Activated naive CD8-positive, alpha-beta T cell treated with anti-CD3 and anti-CD28 coated beads, Interleukin-2, amount 10 ng/mL, durations not matched to agents 7 days and 5 days (primary cell): ENCODE measurements around the gene UAP1. TPM values are rescaled to one million over a fixed set of nuclear protein-coding genes. Genes with fewer than 3 reads are reported as not detected.

Experiments used
- ATAC-seq: fragments of 150-1000 bp; cut with Tn5 transposase; one replicate; pipeline ENCODE4 v1.10.0; 2021; ENCODE audit warnings: low read depth, moderate library complexity
- POLR2A ChIA-PET: fragments of 350-600 bp; sonication (Branson Sonifier 250); formaldehyde crosslinking; loops from one replicate; lab custom pipeline; 2021; ENCODE audit warnings: antibody characterized with exemption; lab: Charles Lee
- DNase-seq: peaks from one replicate; pipeline ENCODE4 v3.0.0; 2021
- H3K27ac Mint-ChIP-seq: one replicate; pipeline ENCODE4 v1.8.0; 2022; ENCODE audit warnings: mild to moderate bottlenecking, mixed read lengths
- H3K27me3 Mint-ChIP-seq: one replicate; pipeline ENCODE4 v1.8.0; 2022; ENCODE audit warnings: mild to moderate bottlenecking, moderate library complexity, mixed read lengths
- H3K36me3 Mint-ChIP-seq: one replicate; pipeline ENCODE4 v1.8.0; 2021; ENCODE audit warnings: mild to moderate bottlenecking, mixed read lengths
- H3K4me1 Mint-ChIP-seq: one replicate; pipeline ENCODE4 v1.8.0; 2021; ENCODE audit warnings: mixed read lengths
- H3K4me3 Mint-ChIP-seq: one replicate; pipeline ENCODE4 v1.8.0; 2022; ENCODE audit warnings: mild to moderate bottlenecking, moderate library complexity, mixed read lengths
- H3K9me3 Mint-ChIP-seq: one replicate; pipeline ENCODE4 v1.8.0; 2021; ENCODE audit warnings: mixed read lengths
- total RNA-seq, 2 experiments: library from RNA; stranded (reverse); gene quantifications; one replicate each; pipeline ENCODE4 v1.2.3, GENCODE V29; 2021

UAP1 gene
- 10 to 100 TPM; 15.4 to 15.9 TPM for total RNA-seq

- Mint-ChIP-seq H3K27ac (peak within 1 kb of the TSS; percentile 93), H3K9me3 (no peaks in the 10 kb centered on the region), H3K4me1 (peaks cover 34% of the 10 kb centered on the region), H3K36me3 (peaks cover 4% of the 10 kb centered on the region), H3K27me3 (peaks cover 7% of the 10 kb centered on the region), H3K4me3 (peak within 1 kb of the TSS; percentile 91)
- ATAC-seq: peak; percentile 48
- POLR2A ChIA-PET: interaction anchor here (1.5 kb wide), 1 partner anchor 16 kb away, joined by 3 read pairs; no protein-coding TSS in a partner anchor
- no peak for DNase-seq
These were observed at the start of gene UAP1 for GRCh38 chr1:162561616-162562469. TSS of gene UAP1 (plus strand) at chr1:162561722. CDS start at chr1:162566069, 4,347 bp downstream.

GRCh38 chr1:162527314-162527713, 34.2 kb upstream of the UAP1 start:
- H3K36me3 Mint-ChIP-seq: peaks cover 30% of the 10 kb centered on the region
- H3K27me3 Mint-ChIP-seq: no peaks in the 10 kb centered on the region
- peaks cover 3% of the 10 kb centered on the region for H3K9me3 Mint-ChIP-seq
- peaks cover 2% of the 10 kb centered on the region for H3K4me1 Mint-ChIP-seq
- H3K27ac Mint-ChIP-seq: no peak overlapping the region
- POLR2A ChIA-PET: no interaction called here
- no peak overlapping the region for H3K4me3 Mint-ChIP-seq
- DNase-seq (no peak), ATAC-seq (no peak)

- Mint-ChIP-seq H3K27ac (no peak overlapping the region), H3K9me3 (peaks cover 3% of the 10 kb centered on the region), H3K4me3 (no peak overlapping the region), H3K36me3 (peaks cover 28% of the 10 kb centered on the region), H3K27me3 (no peaks in the 10 kb centered on the region), H3K4me1 (peaks cover 2% of the 10 kb centered on the region)
- POLR2A ChIA-PET: no interaction called here
- DNase-seq: no peak
- ATAC-seq: no peak
These were observed 31.1 kb upstream of the UAP1 start for GRCh38 chr1:162530307-162530987.

GRCh38 chr1:162530988-162531319, 30.6 kb upstream of the UAP1 start:
- Mint-ChIP-seq H3K27me3 (no peaks in the 10 kb centered on the region), H3K4me3 (no peak overlapping the region), H3K9me3 (peaks cover 3% of the 10 kb centered on the region), H3K27ac (no peak overlapping the region), H3K36me3 (peaks cover 27% of the 10 kb centered on the region), H3K4me1 (peaks cover 2% of the 10 kb centered on the region)
- no peak for DNase-seq
- ATAC-seq: no peak
- POLR2A ChIA-PET: no interaction called here

GRCh38 chr1:162535501-162535900, 26.0 kb upstream of the UAP1 start:
- no peak overlapping the region for H3K27ac Mint-ChIP-seq
- H3K36me3 Mint-ChIP-seq: peaks cover 17% of the 10 kb centered on the region
- POLR2A ChIA-PET: no interaction called here
- no peak overlapping the region for H3K4me3 Mint-ChIP-seq
- no peaks in the 10 kb centered on the region for H3K27me3 Mint-ChIP-seq
- peaks cover 7% of the 10 kb centered on the region for H3K4me1 Mint-ChIP-seq
- DNase-seq: no peak
- no peak for ATAC-seq
- peaks cover 3% of the 10 kb centered on the region for H3K9me3 Mint-ChIP-seq

- H3K36me3 Mint-ChIP-seq: peaks cover 10% of the 10 kb centered on the region
These were observed 25.0 kb upstream of the UAP1 start for GRCh38 chr1:162536511-162536910.

GRCh38 chr1:162537216-162537615, 24.3 kb upstream of the UAP1 start:
- POLR2A ChIA-PET: no interaction called here
- H3K27me3 Mint-ChIP-seq: no peaks in the 10 kb centered on the region
- H3K9me3 Mint-ChIP-seq: peaks cover 1% of the 10 kb centered on the region

More at GRCh38 chr1:162536511-162536910, 25.0 kb upstream of the UAP1 start:
- no peak overlapping the region for H3K27ac Mint-ChIP-seq
- no peak overlapping the region for H3K4me3 Mint-ChIP-seq
- H3K27me3 Mint-ChIP-seq: no peaks in the 10 kb centered on the region
- no peak for ATAC-seq
- H3K4me1 Mint-ChIP-seq: peaks cover 7% of the 10 kb centered on the region
- no peak for DNase-seq
- H3K9me3 Mint-ChIP-seq: peaks cover 4% of the 10 kb centered on the region
- POLR2A ChIA-PET: no interaction called here

GRCh38 chr1:162538815-162539431, 22.6 kb upstream of the UAP1 start:
- Mint-ChIP-seq H3K4me3 (no peak overlapping the region), H3K27ac (no peak overlapping the region), H3K27me3 (no peaks in the 10 kb centered on the region), H3K9me3 (peaks cover 7% of the 10 kb centered on the region), H3K4me1 (peaks cover 5% of the 10 kb centered on the region), H3K36me3 (peaks cover 12% of the 10 kb centered on the region)
- POLR2A ChIA-PET: interaction anchor here (1.6 kb wide), 1 partner anchor 22 kb away, joined by 3 read pairs; no protein-coding TSS in a partner anchor
- DNase-seq (no peak), ATAC-seq (no peak)

More at GRCh38 chr1:162537216-162537615, 24.3 kb upstream of the UAP1 start:
- no peak overlapping the region for H3K27ac Mint-ChIP-seq
- H3K4me1 Mint-ChIP-seq: peaks cover 5% of the 10 kb centered on the region
- no peak for ATAC-seq
- peaks cover 10% of the 10 kb centered on the region for H3K36me3 Mint-ChIP-seq
- no peak overlapping the region for H3K4me3 Mint-ChIP-seq
- DNase-seq: no peak

GRCh38 chr1:162541619-162542141, 19.8 kb upstream of the UAP1 start:
- ATAC-seq: no peak
- H3K27me3 Mint-ChIP-seq: no peaks in the 10 kb centered on the region
- H3K36me3 Mint-ChIP-seq: peaks cover 7% of the 10 kb centered on the region

GRCh38 chr1:162543228-162543627, 18.3 kb upstream of the UAP1 start:
- Mint-ChIP-seq H3K4me3 (no peak overlapping the region), H3K9me3 (peaks cover 9% of the 10 kb centered on the region), H3K36me3 (peaks cover 7% of the 10 kb centered on the region), H3K4me1 (peaks cover 5% of the 10 kb centered on the region), H3K27me3 (no peaks in the 10 kb centered on the region), H3K27ac (no peak overlapping the region)
- ATAC-seq (no peak), DNase-seq (no peak)
- POLR2A ChIA-PET: no interaction called here

More at GRCh38 chr1:162541619-162542141, 19.8 kb upstream of the UAP1 start:
- POLR2A ChIA-PET: no interaction called here
- H3K9me3 Mint-ChIP-seq: peaks cover 9% of the 10 kb centered on the region
- no peak overlapping the region for H3K27ac Mint-ChIP-seq
- H3K4me3 Mint-ChIP-seq: no peak overlapping the region
- no peak for DNase-seq
- peaks cover 5% of the 10 kb centered on the region for H3K4me1 Mint-ChIP-seq

- peaks cover 7% of the 10 kb centered on the region for H3K9me3 Mint-ChIP-seq
- H3K27me3 Mint-ChIP-seq: no peaks in the 10 kb centered on the region
- no peaks in the 10 kb centered on the region for H3K4me1 Mint-ChIP-seq
- DNase-seq: no peak
- no peak overlapping the region for H3K4me3 Mint-ChIP-seq
- no peak overlapping the region for H3K27ac Mint-ChIP-seq
- POLR2A ChIA-PET: no interaction called here
- no peak for ATAC-seq
- peaks cover 4% of the 10 kb centered on the region for H3K36me3 Mint-ChIP-seq
These were observed 13.4 kb upstream of the UAP1 start for GRCh38 chr1:162548170-162548569.

GRCh38 chr1:162549001-162549400, 12.5 kb upstream of the UAP1 start:
- Mint-ChIP-seq H3K4me1 (no peaks in the 10 kb centered on the region), H3K27me3 (no peaks in the 10 kb centered on the region)

GRCh38 chr1:162550925-162551324, 10.6 kb upstream of the UAP1 start:
- Mint-ChIP-seq H3K36me3 (no peaks in the 10 kb centered on the region), H3K4me1 (no peaks in the 10 kb centered on the region), H3K9me3 (no peaks in the 10 kb centered on the region), H3K27me3 (no peaks in the 10 kb centered on the region), H3K4me3 (no peak overlapping the region), H3K27ac (no peak overlapping the region)
- ATAC-seq (no peak), DNase-seq (no peak)
- POLR2A ChIA-PET: no interaction called here

More at GRCh38 chr1:162549001-162549400, 12.5 kb upstream of the UAP1 start:
- POLR2A ChIA-PET: no interaction called here
- Mint-ChIP-seq H3K36me3 (no peaks in the 10 kb centered on the region), H3K9me3 (peaks cover 2% of the 10 kb centered on the region), H3K27ac (no peak overlapping the region), H3K4me3 (no peak overlapping the region)
- ATAC-seq (no peak), DNase-seq (no peak)
